Fibroblast of villous mesenchyme (primary cell): ENCODE measurements around the gene ATP11A. TPM values are rescaled to one million over a fixed set of nuclear protein-coding genes. Genes with fewer than 3 reads are reported as not detected.

ENCODE experiments used
- DNase-seq: peaks from one replicate; pipeline ENCODE4 v3.0.0-alpha.2; 2010; ENCODE audit warnings: low read depth
- H3K4me3 ChIP-seq: 2 replicates; pipeline ENCODE4 v1.5.1; 2011; ENCODE audit warnings: low read depth, mild to moderate bottlenecking, low read length
- CTCF ChIP-seq: IDR thresholded peaks from 2 replicates; pipeline ENCODE4 v1.5.1; 2012; ENCODE audit warnings: low read depth, mild to moderate bottlenecking, low read length; ENCODE audit not compliant: insufficient read depth
- total RNA-seq: library from RNA; depleted of rRNA; stranded (reverse); fragments of >200 nt; gene quantifications from 2 replicates; pipeline ENCODE4 v1.2.3, GENCODE V29; 2012

ATP11A gene
- total RNA-seq, 1 donor: 6.9 TPM

- TF ChIP-seq CTCF: no peak
- H3K4me3 ChIP-seq: no peak overlapping the region
- DNase-seq: no peak
Measured at GRCh38 chr13:112918746-112919145, 228.9 kb downstream of the ATP11A start.

- H3K4me3 ChIP-seq: no peak overlapping the region
- DNase-seq: no peak
- TF ChIP-seq CTCF: no peak
Measured at GRCh38 chr13:112923962-112924361, 234.1 kb downstream of the ATP11A start.

GRCh38 chr13:112924365-112924764 is 234.5 kb downstream of the ATP11A start:
- no peak for TF ChIP-seq CTCF
- DNase-seq: no peak
- H3K4me3 ChIP-seq: no peak overlapping the region

DNA sequence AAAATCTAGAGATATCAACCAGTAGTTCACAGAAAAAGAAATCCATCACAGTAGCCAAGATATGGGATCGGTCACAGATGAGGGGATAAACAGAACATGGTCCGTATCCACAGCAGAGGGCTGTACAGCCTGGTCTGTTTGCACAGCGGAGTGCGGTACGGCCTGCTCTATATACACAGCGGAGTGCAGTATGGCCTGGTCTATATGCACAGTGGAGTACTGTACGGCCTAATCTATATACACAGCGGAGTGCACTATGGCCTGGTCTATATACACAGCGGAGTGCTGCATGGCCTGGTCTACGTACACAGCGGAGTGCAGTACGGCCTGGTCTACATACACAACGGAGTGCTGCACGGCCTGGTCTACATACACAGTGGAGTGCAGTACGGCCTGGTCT is 236.2 kb downstream of the ATP11A start:
- no peak overlapping the region for H3K4me3 ChIP-seq
- no peak for DNase-seq
- no peak for TF ChIP-seq CTCF

- TF ChIP-seq CTCF: no peak
- DNase-seq: no peak
Measured at GRCh38 chr13:112926993-112927392, 237.2 kb downstream of the ATP11A start.

GRCh38 chr13:112928020-112928971 is 238.5 kb downstream of the ATP11A start:
- no peak for TF ChIP-seq CTCF
- no peak for DNase-seq
- no peak overlapping the region for H3K4me3 ChIP-seq

More at GRCh38 chr13:112926993-112927392, 237.2 kb downstream of the ATP11A start:
- H3K4me3 ChIP-seq: no peak overlapping the region
